ENCODE measurements around the gene SIRPA. TPM values are rescaled to one million over a fixed set of nuclear protein-coding genes. Genes with fewer than 3 reads are reported as not detected.

Gene SIRPA
- total RNA-seq, 1 donor from 2014 or later = 35.5 TPM

DNA sequence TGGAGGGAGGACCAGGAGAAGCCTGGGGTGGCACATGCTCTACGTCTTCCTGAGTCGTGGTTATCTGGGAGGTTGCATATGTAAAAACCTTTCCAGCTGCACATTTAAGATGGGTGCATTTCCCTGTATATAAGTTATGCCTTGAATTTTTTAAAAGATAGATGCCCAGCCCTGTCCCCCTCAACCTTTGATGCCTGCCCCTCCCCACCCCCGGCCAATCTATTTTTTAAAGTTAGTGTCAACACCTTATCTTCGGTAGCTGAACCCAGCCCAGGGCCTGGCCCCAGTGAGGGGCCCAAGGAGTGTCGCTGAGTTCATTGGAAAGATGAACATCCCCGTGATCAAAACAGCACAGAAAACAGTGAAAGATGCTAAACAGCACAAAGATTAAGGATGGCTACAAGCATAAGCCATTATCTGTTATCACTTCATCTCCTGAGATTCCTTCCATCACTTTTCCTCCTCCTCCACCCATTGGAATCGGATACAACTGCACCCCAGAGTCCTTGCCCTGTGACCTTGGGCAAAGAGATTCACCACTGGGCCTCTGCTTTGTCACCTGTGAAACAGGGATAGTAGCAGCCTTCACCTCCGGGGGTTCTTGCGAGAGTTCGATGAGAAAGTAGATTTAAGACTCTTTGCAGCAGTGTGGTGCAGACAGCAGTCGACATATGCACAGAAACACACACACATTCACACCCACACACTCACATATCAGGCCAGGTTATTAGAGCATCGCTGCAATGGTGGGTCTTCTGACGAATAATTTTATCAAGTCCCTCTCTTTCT, 47.5 kb downstream of the SIRPA start:
- no peak for TF ChIP-seq EZH2 (IDR thresholded peaks at IDR 0.05; ENCODE audit: insufficient read depth, low read length)
- TF ChIP-seq, protein P1, sequence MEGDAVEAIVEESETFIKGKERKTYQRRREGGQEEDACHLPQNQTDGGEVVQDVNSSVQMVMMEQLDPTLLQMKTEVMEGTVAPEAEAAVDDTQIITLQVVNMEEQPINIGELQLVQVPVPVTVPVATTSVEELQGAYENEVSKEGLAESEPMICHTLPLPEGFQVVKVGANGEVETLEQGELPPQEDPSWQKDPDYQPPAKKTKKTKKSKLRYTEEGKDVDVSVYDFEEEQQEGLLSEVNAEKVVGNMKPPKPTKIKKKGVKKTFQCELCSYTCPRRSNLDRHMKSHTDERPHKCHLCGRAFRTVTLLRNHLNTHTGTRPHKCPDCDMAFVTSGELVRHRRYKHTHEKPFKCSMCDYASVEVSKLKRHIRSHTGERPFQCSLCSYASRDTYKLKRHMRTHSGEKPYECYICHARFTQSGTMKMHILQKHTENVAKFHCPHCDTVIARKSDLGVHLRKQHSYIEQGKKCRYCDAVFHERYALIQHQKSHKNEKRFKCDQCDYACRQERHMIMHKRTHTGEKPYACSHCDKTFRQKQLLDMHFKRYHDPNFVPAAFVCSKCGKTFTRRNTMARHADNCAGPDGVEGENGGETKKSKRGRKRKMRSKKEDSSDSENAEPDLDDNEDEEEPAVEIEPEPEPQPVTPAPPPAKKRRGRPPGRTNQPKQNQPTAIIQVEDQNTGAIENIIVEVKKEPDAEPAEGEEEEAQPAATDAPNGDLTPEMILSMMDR (IDR thresholded peaks at IDR 0.05; ENCODE audit: insufficient read depth, low read depth, low read length) = no peak
- no peak overlapping the region for H3K4me3 ChIP-seq (ENCODE audit: insufficient read depth, low read depth, low read length)
- no peak overlapping the region for H3K4me2 ChIP-seq (ENCODE audit: low read length)
- H3K4me1 ChIP-seq (ENCODE audit: insufficient read depth, low read length) = peaks cover 4% of the 10 kb centered on the region
- Mint-ChIP-seq H3K27ac (ENCODE audit: unreplicated experiment) (no peak overlapping the region), H3K9me3 (ENCODE audit: unreplicated experiment) (no peaks in the 10 kb centered on the region), H3K4me3 (ENCODE audit: unreplicated experiment) (no peak overlapping the region), H3K4me1 (ENCODE audit: low read depth, unreplicated experiment) (peaks cover 7% of the 10 kb centered on the region), H3K27me3 (ENCODE audit: low read depth, unreplicated experiment) (peaks cover 40% of the 10 kb centered on the region), H3K36me3 (ENCODE audit: low read depth, unreplicated experiment) (peaks cover 9% of the 10 kb centered on the region)
- no peaks in the 10 kb centered on the region for H4K20me1 ChIP-seq (ENCODE audit: insufficient read depth, low read length)
- no peaks in the 10 kb centered on the region for H3K36me3 ChIP-seq (ENCODE audit: insufficient read depth, low read length)
- no peak for FAIRE-seq
- H3K27ac ChIP-seq (ENCODE audit: low read depth, low read length) = no peak overlapping the region
- DNase-seq (ENCODE audit: low read depth) = no peak
- H3K9ac ChIP-seq (ENCODE audit: low read length) = no peak overlapping the region
- peaks cover 43% of the 10 kb centered on the region for H3K27me3 ChIP-seq (ENCODE audit: insufficient read depth, low read length)
- no peak overlapping the region for H2AFZ ChIP-seq (ENCODE audit: low read depth, low read length)
- H3K79me2 ChIP-seq (ENCODE audit: insufficient read depth, low read length) = no peaks in the 10 kb centered on the region
- no peaks in the 10 kb centered on the region for H3K9me3 ChIP-seq (ENCODE audit: insufficient read depth, low read depth, low read length)

DNA sequence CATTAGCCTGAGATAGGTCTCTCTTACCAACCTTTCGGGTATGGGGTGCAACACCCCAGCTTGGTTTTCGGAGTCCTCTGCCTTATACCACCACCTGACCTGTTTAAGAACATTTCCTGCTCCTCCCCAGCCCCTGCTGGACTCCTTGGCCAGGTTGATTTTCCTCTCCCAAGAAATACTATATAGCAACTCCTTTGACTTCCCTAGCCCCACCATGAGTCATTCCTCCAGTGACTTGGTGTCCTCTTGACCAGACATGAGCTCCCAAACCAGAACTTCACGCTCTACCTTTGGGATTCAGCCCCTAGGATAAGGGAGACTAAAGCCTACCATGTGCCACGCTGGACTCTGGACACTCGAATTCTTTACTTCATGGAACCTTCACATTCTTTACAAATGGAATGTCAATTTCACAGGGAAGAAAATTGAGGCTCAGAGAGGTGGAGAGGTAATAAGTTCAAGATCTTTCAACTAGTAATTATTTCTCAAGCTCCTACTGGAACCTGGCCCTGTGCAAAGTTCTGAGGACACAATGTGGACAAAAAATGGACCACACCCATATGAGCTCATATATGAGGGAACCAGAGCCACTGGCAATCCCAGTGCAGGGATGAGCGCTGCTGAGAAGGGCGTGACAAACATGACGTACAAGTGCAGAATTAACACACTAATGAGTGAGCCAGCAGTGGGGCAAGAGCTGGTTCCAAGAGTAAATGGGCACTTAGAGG, 48.2 kb downstream of the SIRPA start:
- peaks cover 3% of the 10 kb centered on the region for H3K36me3 Mint-ChIP-seq (ENCODE audit: low read depth, unreplicated experiment)
- TF ChIP-seq EZH2 (IDR thresholded peaks at IDR 0.05; ENCODE audit: insufficient read depth, low read length) = no peak
- TF ChIP-seq, protein P1 (IDR thresholded peaks at IDR 0.05; ENCODE audit: insufficient read depth, low read depth, low read length) = no peak
- peaks cover 7% of the 10 kb centered on the region for H3K4me1 Mint-ChIP-seq (ENCODE audit: low read depth, unreplicated experiment)
- Histone ChIP-seq H3K9me3 (ENCODE audit: insufficient read depth, low read depth, low read length) (no peaks in the 10 kb centered on the region), H3K27me3 (ENCODE audit: insufficient read depth, low read length) (peaks cover 49% of the 10 kb centered on the region), H4K20me1 (ENCODE audit: insufficient read depth, low read length) (no peaks in the 10 kb centered on the region), H3K36me3 (ENCODE audit: insufficient read depth, low read length) (no peaks in the 10 kb centered on the region), H3K9ac (ENCODE audit: low read length) (no peak overlapping the region), H3K4me1 (ENCODE audit: insufficient read depth, low read length) (peaks cover 4% of the 10 kb centered on the region), H2AFZ (ENCODE audit: low read depth, low read length) (no peak overlapping the region), H3K4me3 (ENCODE audit: insufficient read depth, low read depth, low read length) (no peak overlapping the region), H3K4me2 (ENCODE audit: low read length) (no peak overlapping the region), H3K27ac (ENCODE audit: low read depth, low read length) (no peak overlapping the region), H3K79me2 (ENCODE audit: insufficient read depth, low read length) (no peaks in the 10 kb centered on the region)
- H3K27ac Mint-ChIP-seq (ENCODE audit: unreplicated experiment) = no peak overlapping the region
- H3K27me3 Mint-ChIP-seq (ENCODE audit: low read depth, unreplicated experiment) = peaks cover 44% of the 10 kb centered on the region
- DNase-seq (ENCODE audit: low read depth) (no peak), FAIRE-seq (no peak)
- no peaks in the 10 kb centered on the region for H3K9me3 Mint-ChIP-seq (ENCODE audit: unreplicated experiment)
- H3K4me3 Mint-ChIP-seq (ENCODE audit: unreplicated experiment) = no peak overlapping the region
